Fibroblast of pulmonary artery (primary cell): Measurements from ENCODE around the gene METTL5.
"Not testable (repeated sequence)": the region's sequence is repeated elsewhere in the genome, so short reads cannot be mapped to it uniquely, and the experiment has no call there.

Experiments
- DNase-seq: peaks from one replicate; pipeline ENCODE4 v3.0.0-alpha.2; 2010; ENCODE audit warnings: low read depth
- H3K4me3 ChIP-seq: replicated peaks from 2 replicates; pipeline ENCODE4 v1.5.1; 2011; ENCODE audit warnings: low read depth, mild to moderate bottlenecking, control low read depth, low read length, moderate library complexity
- TF ChIP-seq, protein P1 (sequence below): IDR thresholded peaks from 2 replicates; pipeline ENCODE4 v1.5.1; 2011; ENCODE audit warnings: mild to moderate bottlenecking, control low read depth, low read length, inconsistent platforms; ENCODE audit errors: missing control alignments

METTL5 gene

GRCh38 chr2:169860149-169860548 is 35.4 kb upstream of the METTL5 start:
- no peak overlapping the region for H3K4me3 ChIP-seq
- TF ChIP-seq, protein P1, sequence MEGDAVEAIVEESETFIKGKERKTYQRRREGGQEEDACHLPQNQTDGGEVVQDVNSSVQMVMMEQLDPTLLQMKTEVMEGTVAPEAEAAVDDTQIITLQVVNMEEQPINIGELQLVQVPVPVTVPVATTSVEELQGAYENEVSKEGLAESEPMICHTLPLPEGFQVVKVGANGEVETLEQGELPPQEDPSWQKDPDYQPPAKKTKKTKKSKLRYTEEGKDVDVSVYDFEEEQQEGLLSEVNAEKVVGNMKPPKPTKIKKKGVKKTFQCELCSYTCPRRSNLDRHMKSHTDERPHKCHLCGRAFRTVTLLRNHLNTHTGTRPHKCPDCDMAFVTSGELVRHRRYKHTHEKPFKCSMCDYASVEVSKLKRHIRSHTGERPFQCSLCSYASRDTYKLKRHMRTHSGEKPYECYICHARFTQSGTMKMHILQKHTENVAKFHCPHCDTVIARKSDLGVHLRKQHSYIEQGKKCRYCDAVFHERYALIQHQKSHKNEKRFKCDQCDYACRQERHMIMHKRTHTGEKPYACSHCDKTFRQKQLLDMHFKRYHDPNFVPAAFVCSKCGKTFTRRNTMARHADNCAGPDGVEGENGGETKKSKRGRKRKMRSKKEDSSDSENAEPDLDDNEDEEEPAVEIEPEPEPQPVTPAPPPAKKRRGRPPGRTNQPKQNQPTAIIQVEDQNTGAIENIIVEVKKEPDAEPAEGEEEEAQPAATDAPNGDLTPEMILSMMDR: no peak
- DNase-seq: no peak

- no peak for DNase-seq
- TF ChIP-seq, protein P1: no peak
- H3K4me3 ChIP-seq: no peak overlapping the region
These were observed 34.7 kb upstream of the METTL5 start for GRCh38 chr2:169859423-169859822.

DNA sequence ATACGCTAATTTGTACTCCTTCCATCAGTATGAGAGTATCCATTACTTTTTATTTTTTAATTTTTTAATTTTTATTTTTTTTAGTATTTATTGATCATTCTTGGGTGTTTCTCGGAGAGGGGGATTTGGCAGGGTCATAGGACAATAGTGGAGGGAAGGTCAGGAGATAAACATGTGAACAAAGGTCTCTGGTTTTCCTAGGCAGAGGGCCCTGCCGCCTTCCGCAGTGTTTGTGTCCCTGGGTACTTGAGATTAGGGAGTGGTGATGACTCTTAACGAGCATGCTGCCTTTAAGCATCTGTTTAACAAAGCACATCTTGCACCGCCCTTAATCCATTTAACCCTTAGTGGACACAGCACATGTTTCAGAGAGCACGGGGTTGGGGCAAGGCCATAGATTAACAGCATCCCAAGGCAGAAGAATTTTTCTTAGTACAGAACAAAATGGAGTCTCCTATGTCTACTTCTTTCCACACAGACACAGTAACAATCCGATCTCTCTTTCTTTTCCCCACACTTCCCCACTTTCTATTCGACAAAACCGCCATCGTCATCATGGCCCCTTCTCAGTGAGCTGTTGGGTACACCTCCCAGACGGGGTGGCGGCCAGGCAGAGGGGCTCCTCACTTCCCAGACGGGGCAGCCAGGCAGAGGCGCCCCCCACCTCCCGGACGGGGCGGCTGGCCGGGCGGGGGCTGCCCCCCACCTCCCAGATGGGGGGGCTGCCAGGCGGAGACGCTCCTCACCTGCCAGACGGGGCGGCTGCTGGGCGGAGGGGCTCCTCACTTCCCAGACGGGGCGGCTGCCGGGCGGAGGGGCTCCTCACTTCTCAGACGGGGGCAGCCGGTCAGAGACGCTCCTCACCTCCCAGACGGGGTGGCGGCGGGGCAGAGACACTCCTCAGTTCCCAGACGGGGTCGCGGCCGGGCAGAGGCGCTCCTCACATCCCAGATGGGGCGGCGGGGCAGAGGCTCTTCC is 30.9 kb upstream of the METTL5 start:
- not testable (repeated sequence) for H3K4me3 ChIP-seq, DNase-seq

- DNase-seq: no peak
- TF ChIP-seq, protein P1: no peak
- no peak overlapping the region for H3K4me3 ChIP-seq
These were observed 28.4 kb upstream of the METTL5 start for GRCh38 chr2:169853041-169853668.

GRCh38 chr2:169849710-169850109 is 25.0 kb upstream of the METTL5 start:
- TF ChIP-seq, protein P1: no peak
- DNase-seq: no peak
- no peak overlapping the region for H3K4me3 ChIP-seq

GRCh38 chr2:169848959-169849693 is 24.4 kb upstream of the METTL5 start:
- not testable (repeated sequence) for H3K4me3 ChIP-seq, DNase-seq

GRCh38 chr2:169845016-169845415 is 20.3 kb upstream of the METTL5 start:
- no peak for DNase-seq
- TF ChIP-seq, protein P1: no peak
- no peak overlapping the region for H3K4me3 ChIP-seq

- H3K4me3 ChIP-seq, DNase-seq: not testable (repeated sequence)
These were observed 16.9 kb upstream of the METTL5 start for GRCh38 chr2:169841625-169842024.
